ENCODE measurements around the gene APOM.

Gene APOM

DNA sequence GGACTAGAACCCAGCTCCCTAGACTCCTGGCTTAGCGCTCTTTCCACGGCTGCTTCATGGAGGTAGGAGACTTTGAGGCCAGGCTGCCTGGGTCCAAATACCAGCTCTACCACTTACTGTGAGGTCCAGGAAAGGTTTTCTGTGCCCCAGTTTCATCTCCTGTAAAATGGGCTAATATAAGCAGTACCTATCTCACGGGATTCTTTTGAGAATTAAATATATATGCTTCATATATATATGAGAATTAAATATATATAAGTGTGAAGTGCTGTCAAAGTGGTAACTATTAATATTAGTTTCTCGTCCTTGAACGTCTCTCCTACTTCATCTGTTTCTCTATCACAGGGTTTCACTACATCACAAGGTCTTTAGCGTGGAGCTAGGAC is 35.4 kb downstream of the APOM start:
- TF ChIP-seq CTCF (IDR thresholded peaks at IDR 0.05; ENCODE audit: low read depth, low read length, missing control alignments), result no peak
- H3K4me3 ChIP-seq (ENCODE audit: low read depth, low read length), result no peak overlapping the region
- DNase-seq (ENCODE audit: low read depth), result no peak

DNA sequence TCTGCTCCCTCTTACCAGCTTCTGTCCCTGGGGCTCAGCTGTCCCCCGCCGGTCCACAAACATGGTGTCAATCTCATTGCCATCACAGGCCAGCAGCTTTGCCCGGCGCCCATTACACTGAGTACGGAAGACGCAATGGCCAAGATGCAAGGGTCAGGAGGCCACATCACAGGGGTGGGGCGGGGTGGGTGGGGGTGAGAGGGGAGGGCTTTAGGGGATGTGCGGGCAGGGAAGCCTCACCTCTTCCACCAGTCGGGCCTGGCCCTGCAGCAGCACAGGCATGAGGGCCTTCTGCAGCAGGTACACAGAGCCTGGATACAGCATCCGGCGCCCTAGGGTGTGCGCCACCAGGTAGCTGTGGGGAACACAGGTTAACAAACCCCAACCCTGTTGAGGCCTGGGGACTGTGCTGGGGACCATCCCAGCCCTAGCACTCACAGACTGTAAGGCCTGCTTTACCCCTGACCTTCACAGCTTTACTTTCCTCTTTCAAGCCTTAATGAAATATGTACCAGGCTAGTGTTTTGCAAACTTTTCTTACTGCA is 35.9 kb downstream of the APOM start:
- H3K4me3 ChIP-seq (ENCODE audit: low read depth, low read length), result no peak overlapping the region
- no peak for DNase-seq (ENCODE audit: low read depth)
- no peak for TF ChIP-seq CTCF (IDR thresholded peaks at IDR 0.05; ENCODE audit: low read depth, low read length, missing control alignments)

GRCh38 chr6:31692353-31692752 is 36.7 kb downstream of the APOM start:
- DNase-seq (ENCODE audit: low read depth), result no peak
- H3K4me3 ChIP-seq (ENCODE audit: low read depth, low read length), result no peak overlapping the region
- TF ChIP-seq CTCF (IDR thresholded peaks at IDR 0.05; ENCODE audit: low read depth, low read length, missing control alignments), result no peak

DNA sequence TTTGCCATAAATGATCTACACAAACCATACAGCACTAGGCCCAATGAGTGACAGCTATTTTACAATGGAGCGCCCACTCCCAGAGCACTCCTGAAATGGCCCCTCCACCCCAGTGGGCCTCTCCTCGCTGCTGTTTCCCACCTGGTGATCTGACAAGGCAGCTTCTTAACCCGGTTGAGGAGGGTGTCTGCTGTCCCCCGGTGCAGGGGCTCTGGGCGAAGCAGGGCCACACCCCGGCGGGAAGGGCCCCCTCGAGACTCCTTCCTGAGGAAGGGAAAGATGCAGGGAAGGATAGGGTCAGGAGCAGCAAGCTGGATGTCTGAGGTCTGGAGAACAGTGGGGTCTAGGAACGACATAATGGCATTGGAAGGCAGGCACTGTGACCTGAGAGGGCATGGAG is 37.2 kb downstream of the APOM start:
- no peak for TF ChIP-seq CTCF (IDR thresholded peaks at IDR 0.05; ENCODE audit: low read depth, low read length, missing control alignments)
- no peak for DNase-seq (ENCODE audit: low read depth)
- no peak overlapping the region for H3K4me3 ChIP-seq (ENCODE audit: low read depth, low read length)

- no peak for DNase-seq (ENCODE audit: low read depth)
- H3K4me3 ChIP-seq (ENCODE audit: low read depth, low read length), result no peak overlapping the region
- TF ChIP-seq CTCF (IDR thresholded peaks at IDR 0.05; ENCODE audit: low read depth, low read length, missing control alignments), result no peak
These were observed 37.8 kb downstream of the APOM start for GRCh38 chr6:31693535-31693934.

GRCh38 chr6:31697555-31697954 is 41.9 kb downstream of the APOM start:
- no peak for DNase-seq (ENCODE audit: low read depth)
- TF ChIP-seq CTCF (IDR thresholded peaks at IDR 0.05; ENCODE audit: low read depth, low read length, missing control alignments), result no peak
- no peak overlapping the region for H3K4me3 ChIP-seq (ENCODE audit: low read depth, low read length)

- no peak for DNase-seq (ENCODE audit: low read depth)
- TF ChIP-seq CTCF (IDR thresholded peaks at IDR 0.05; ENCODE audit: low read depth, low read length, missing control alignments), result no peak
- H3K4me3 ChIP-seq (ENCODE audit: low read depth, low read length), result no peak overlapping the region
These were observed 45.2 kb downstream of the APOM start for GRCh38 chr6:31700740-31701401.

Measured in GM12864 (cell line).